HepG2 (cell line): ENCODE measurements around the gene CCDC102B. TPM values are rescaled to one million over a fixed set of nuclear protein-coding genes. Genes with fewer than 3 reads are reported as not detected.

Source experiments
- ATAC-seq: fragments of 200-7000 bp; cut with Tn5 transposase; 3 replicates; pipeline ENCODE4 v1.9.1; 2020; ENCODE audit warnings: mild to moderate bottlenecking, moderate library complexity
- BruUV-seq: library from RNA; stranded (reverse); fragments of 400-500 nt; replicated peaks from 2 replicates; lab custom pipeline; 2021; lab: Mats Ljungman, UMichigan
- CTCF ChIA-PET: fragments of 300-600 bp; formaldehyde crosslinking; extraction: SDS; loops from one replicate; lab custom pipeline; 2021; ENCODE audit warnings: low total read pairs, inconsistent platforms, low intra/inter-chr PET ratio; lab: Yijun Ruan, JAX
- POLR2A ChIA-PET: fragments of 350-600 bp; sonication (Branson Sonifier 250); formaldehyde crosslinking; loops from one replicate; lab custom pipeline; 2020; ENCODE audit warnings: antibody characterized with exemption, inconsistent platforms; lab: Yijun Ruan, JAX
- DNase-seq: peaks from one replicate; pipeline ENCODE4 v3.0.0-alpha.2; 2015; ENCODE audit warnings: low spot score
- FAIRE-seq: peaks from 3 replicates; lab custom pipeline; 2011; peaks lifted over from hg19 to GRCh38; lab: Jason Lieb, UNC
- H2AFZ ChIP-seq: one replicate; pipeline ENCODE4 v1.6.1; 2011; ENCODE audit warnings: low read length, inconsistent platforms
- H3K27ac ChIP-seq: fragments of 300-600 bp; 3 replicates; pipeline ENCODE4 v1.8.0; 2011; ENCODE audit warnings: mixed run types, mild to moderate bottlenecking, mixed read lengths, low read length, inconsistent platforms; ENCODE audit not compliant: insufficient read depth; ENCODE audit errors: extremely low read length
- H3K27me3 ChIP-seq, 2 experiments: fragments of 200-600 bp in 1 of 2; 2 replicates in 1 of 2; 3 replicates in 1 of 2; pipeline versions ENCODE4 v1.6.0 to v1.8.0; 2011; ENCODE audit warnings: low read length in 2 of 2, mild to moderate bottlenecking in 2 of 2, moderate library complexity in 2 of 2, inconsistent platforms in 1 of 2; ENCODE audit not compliant: insufficient read depth in 2 of 2, control insufficient read depth in 1 of 2
- H3K36me3 ChIP-seq, 2 experiments: fragments of 200-600 bp in 1 of 2; replicated peaks in 1 of 2; 2 replicates in 1 of 2; 3 replicates in 1 of 2; pipeline versions ENCODE4 v1.5.1 to v1.8.0; 2011; ENCODE audit warnings: low read length in 2 of 2, inconsistent platforms in 1 of 2; ENCODE audit not compliant: insufficient read depth in 2 of 2, control insufficient read depth in 1 of 2
- H3K4me1 ChIP-seq: 2 replicates; pipeline ENCODE4 v1.5.1; 2012; ENCODE audit warnings: low read length, inconsistent platforms; ENCODE audit not compliant: insufficient read depth
- H3K4me2 ChIP-seq: 2 replicates; pipeline ENCODE4 v1.6.0; 2011; ENCODE audit warnings: low read depth, low read length, inconsistent platforms
- H3K4me3 ChIP-seq, 3 experiments: fragments of 200-600 bp in 1 of 3; sonication (generic), shearing (Covaris generic) in 1 of 3; replicated peaks in 1 of 3; 2 replicates each; pipeline ENCODE4 v1.5.1; 2011 to 2016; ENCODE audit warnings: low read length in 3 of 3, inconsistent platforms in 2 of 3, low read depth in 2 of 3, mild to moderate bottlenecking in 2 of 3, control low read depth in 1 of 3, mixed read lengths in 1 of 3; ENCODE audit not compliant: insufficient read depth in 1 of 3
- H3K79me2 ChIP-seq: one replicate; pipeline ENCODE4 v1.6.1; 2011; ENCODE audit warnings: low read length, inconsistent platforms; ENCODE audit not compliant: insufficient read depth
- H3K9ac ChIP-seq: 2 replicates; pipeline ENCODE4 v1.6.0; 2011; ENCODE audit warnings: mild to moderate bottlenecking, low read depth, low read length, inconsistent platforms; ENCODE audit not compliant: insufficient read depth
- H3K9me3 ChIP-seq: 2 replicates; pipeline ENCODE4 v1.5.1; 2012; ENCODE audit warnings: mild to moderate bottlenecking, low read length
- H4K20me1 ChIP-seq: 2 replicates; pipeline ENCODE4 v1.6.0; 2011; ENCODE audit warnings: inconsistent platforms, mild to moderate bottlenecking, low read length, moderate library complexity; ENCODE audit not compliant: insufficient read depth
- ATF1 ChIP-seq: IDR thresholded peaks from 2 replicates; pipeline ENCODE4 v1.6.1; 2016; ENCODE audit warnings: mild to moderate bottlenecking, control low read depth
- EED ChIP-seq: sonication (generic); formaldehyde crosslinking; IDR thresholded peaks from 2 replicates; pipeline ENCODE4 v1.5.0; 2020; ENCODE audit warnings: mild to moderate bottlenecking, missing genetic modification reagents
- GABPA ChIP-seq, 2 experiments: IDR thresholded peaks; 2 replicates each; pipeline ENCODE4 v1.6.1; 2011 to 2016; ENCODE audit warnings: low read depth in 2 of 2, low read length in 1 of 2, missing biosample characterization in 1 of 2, missing genetic modification characterization in 1 of 2
- MTF1 ChIP-seq: sonication (generic); formaldehyde crosslinking; IDR thresholded peaks from 2 replicates; pipeline ENCODE4 v1.5.0; 2020; ENCODE audit warnings: missing genetic modification reagents
- NR0B2 ChIP-seq: sonication (generic); formaldehyde crosslinking; IDR thresholded peaks from 2 replicates; pipeline ENCODE4 v1.4.0; 2020; ENCODE audit warnings: mild to moderate bottlenecking, missing genetic modification reagents
- RARG ChIP-seq: sonication (generic); formaldehyde crosslinking; IDR thresholded peaks from 2 replicates; pipeline ENCODE4 v1.4.0; 2020; ENCODE audit warnings: low read depth, mild to moderate bottlenecking, missing genetic modification reagents
- SP2 ChIP-seq: sonication (generic); formaldehyde crosslinking; IDR thresholded peaks from 2 replicates; pipeline ENCODE4 v1.5.1; 2020; ENCODE audit warnings: mild to moderate bottlenecking, missing genetic modification reagents
- ZBTB8A ChIP-seq: sonication (generic); formaldehyde crosslinking; IDR thresholded peaks from 2 replicates; pipeline ENCODE4 v1.4.0; 2020; ENCODE audit warnings: mild to moderate bottlenecking, low read depth, missing genetic modification reagents, borderline replicate concordance
- ZFP1 ChIP-seq: IDR thresholded peaks from 2 replicates; pipeline ENCODE4 v1.6.1; 2016
- ZFX ChIP-seq: sonication (generic); formaldehyde crosslinking; IDR thresholded peaks from 2 replicates; pipeline ENCODE4 v1.4.0; 2020; ENCODE audit warnings: mild to moderate bottlenecking, low read depth, missing genetic modification reagents, moderate library complexity
- ZNF3 ChIP-seq: IDR thresholded peaks from 2 replicates; pipeline ENCODE4 v1.7.0; 2017; ENCODE audit warnings: inconsistent platforms
- ZNF552 ChIP-seq: sonication (generic); formaldehyde crosslinking; IDR thresholded peaks from 2 replicates; pipeline ENCODE4 v1.9.0; 2022; ENCODE audit warnings: missing genetic modification reagents, mild to moderate bottlenecking, borderline replicate concordance
- ZNF629 ChIP-seq: sonication (generic); formaldehyde crosslinking; conservative IDR thresholded peaks from 2 replicates; pipeline ENCODE4 v1.5.0; 2020; ENCODE audit warnings: missing genetic modification reagents
- ZNF768 ChIP-seq: sonication (generic); formaldehyde crosslinking; IDR thresholded peaks from 2 replicates; pipeline ENCODE4 v1.4.0; 2020; ENCODE audit warnings: missing genetic modification reagents
- ZNF839 ChIP-seq: sonication (generic); formaldehyde crosslinking; IDR thresholded peaks from 2 replicates; pipeline ENCODE4 v1.4.0; 2020; ENCODE audit warnings: missing genetic modification reagents, mild to moderate bottlenecking, borderline replicate concordance
- WGBS: methylation state at CpG from one replicate; pipeline ENCODE4 v1.1.6; 2017; ENCODE audit warnings: low lambda C conversion rate; 5-methylcytosine and 5-hydroxymethylcytosine counted together
- in situ Hi-C: cut with HindIII; loops from 2 replicates; pipeline ENCODE4 v1.10.0; 2017; ENCODE audit warnings: low pct_unique_long_range_greater_than_20kb; ENCODE audit not compliant: extremely low pct_ligation_motif_present
- intact Hi-C: fragments of 100-400 bp; cut with micrococcal nuclease; formaldehyde crosslinking; loops from one replicate; pipeline ENCODE4 v1.10.0; 2022; ENCODE audit not compliant: unreplicated experiment
- polyA plus RNA-seq, 8 experiments: library from polyadenylated mRNA; depleted of rRNA in 3 of 8; stranded (reverse) in 7 of 8; unstranded in 1 of 8; fragments of >200 nt; fragmentation: Illumina TruSeq in 4 of 8; extraction: Trizol in 4 of 8; gene quantifications; 2 replicates each; pipeline versions ENCODE4 v1.2.1 to v1.2.3, GENCODE V29; 2011 to 2016; ENCODE audit warnings: low read depth in 4 of 8, missing spikeins in 1 of 8, mixed read lengths in 1 of 8; ENCODE audit not compliant: insufficient read depth in 1 of 8
- total RNA-seq, 5 experiments: library from RNA; depleted of rRNA; stranded (reverse); fragments of >200 nt; fragmentation: Illumina TruSeq; extraction: Trizol; gene quantifications; 2 replicates each; pipeline ENCODE4 v1.2.3, GENCODE V29; 2016; ENCODE audit warnings: low read depth in 1 of 5
- TF ChIP-seq, protein P1 (sequence below): IDR thresholded peaks from 2 replicates; pipeline ENCODE4 v1.6.1; 2016; ENCODE audit warnings: control low read depth

Gene CCDC102B
- total and polyA plus RNA-seq, 2 of the 13 experiments (the other 11 are each of a cell fraction or from before 2014, with no cell fraction given), result 2.3 to 3.7 TPM

GRCh38 chr18:69000366-69000765 is 202.5 kb downstream of the CCDC102B start:
- Histone ChIP-seq H3K4me2 (no peak overlapping the region), H3K79me2 (no peaks in the 10 kb centered on the region), H4K20me1 (no peaks in the 10 kb centered on the region), H3K9ac (no peak overlapping the region), H3K9me3 (no peaks in the 10 kb centered on the region)
- no peak for ATAC-seq
- DNase-seq, result no peak
- POLR2A ChIA-PET, result no interaction called here
- no peak for TF ChIP-seq NR0B2 (CRISPR knock-in tag)
- TF ChIP-seq ZNF629 (CRISPR knock-in tag), result no peak
- TF ChIP-seq ZFP1 (CRISPR knock-in tag), result no peak
- no peak for TF ChIP-seq ZNF552 (CRISPR knock-in tag)
- no peak for TF ChIP-seq MTF1 (CRISPR knock-in tag)
- TF ChIP-seq ZFX (CRISPR knock-in tag), result no peak
- TF ChIP-seq RARG (CRISPR knock-in tag), result no peak
- TF ChIP-seq ZBTB8A (CRISPR knock-in tag), result no peak
- no peak for TF ChIP-seq EED (CRISPR knock-in tag)
- no peak for TF ChIP-seq GABPA (IDR thresholded peaks at IDR 0.05; ENCODE audit: low read depth, low read length)
- TF ChIP-seq GABPA (CRISPR knock-in tag; IDR thresholded peaks at IDR 0.05; ENCODE audit: low read depth), result no peak
- no peak for TF ChIP-seq SP2 (CRISPR knock-in tag)
- TF ChIP-seq, protein P1, sequence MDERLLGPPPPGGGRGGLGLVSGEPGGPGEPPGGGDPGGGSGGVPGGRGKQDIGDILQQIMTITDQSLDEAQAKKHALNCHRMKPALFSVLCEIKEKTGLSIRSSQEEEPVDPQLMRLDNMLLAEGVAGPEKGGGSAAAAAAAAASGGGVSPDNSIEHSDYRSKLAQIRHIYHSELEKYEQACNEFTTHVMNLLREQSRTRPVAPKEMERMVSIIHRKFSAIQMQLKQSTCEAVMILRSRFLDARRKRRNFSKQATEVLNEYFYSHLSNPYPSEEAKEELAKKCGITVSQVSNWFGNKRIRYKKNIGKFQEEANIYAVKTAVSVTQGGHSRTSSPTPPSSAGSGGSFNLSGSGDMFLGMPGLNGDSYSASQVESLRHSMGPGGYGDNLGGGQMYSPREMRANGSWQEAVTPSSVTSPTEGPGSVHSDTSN, result no peak
- TF ChIP-seq ZNF3 (CRISPR knock-in tag), result no peak
- no peak for TF ChIP-seq ZNF768 (CRISPR knock-in tag)
- no peak for TF ChIP-seq ZNF839 (CRISPR knock-in tag)
- TF ChIP-seq ATF1 (CRISPR knock-in tag), result no peak
- TF ChIP-seq, all 625 proteins: peak for 0
- CTCF ChIA-PET, result no interaction called here
- Histone ChIP-seq H3K27me3 (no peaks in the 10 kb centered on the region), H3K4me1 (no peaks in the 10 kb centered on the region), H3K27ac (no peak overlapping the region), H3K4me3 (no peak overlapping the region), H3K36me3 (no peaks in the 10 kb centered on the region), H2AFZ (no peak overlapping the region)
- BruUV-seq, result no TSS peak
- 8% methylated on average over 1 of the region's 1 CpG for WGBS
- intact Hi-C loops, result no loop called here
- in situ Hi-C loops, result no loop called here
- no peak for FAIRE-seq
